GM19099 (cell line): Measurements from ENCODE around the gene MYL4.

Experiments used
- POLR2A ChIP-seq: IDR thresholded peaks from 3 replicates; pipeline ENCODE4 v1.6.1; 2011; ENCODE audit warnings: low read depth; ENCODE audit not compliant: insufficient read length; ENCODE audit errors: extremely low read depth

Gene MYL4

GRCh38 chr17:47208744-47209488, at the start of gene MYL4:
TSS of gene MYL4 (plus strand) at chr17:47209348. CDS start at chr17:47209423, 75 bp downstream.
- no peak for TF ChIP-seq POLR2A

GRCh38 chr17:47162013-47162622, 47.0 kb upstream of the MYL4 start:
- TF ChIP-seq POLR2A = no peak

- no peak for TF ChIP-seq POLR2A
Measured at GRCh38 chr17:47164263-47164662, 44.9 kb upstream of the MYL4 start.

GRCh38 chr17:47165137-47165536, 44.0 kb upstream of the MYL4 start:
- TF ChIP-seq POLR2A = no peak

- no peak for TF ChIP-seq POLR2A
Measured at GRCh38 chr17:47170710-47171109, 38.4 kb upstream of the MYL4 start.

- TF ChIP-seq POLR2A = no peak
Measured at GRCh38 chr17:47172696-47173565, 36.2 kb upstream of the MYL4 start.

GRCh38 chr17:47176389-47176826, 32.7 kb upstream of the MYL4 start:
- no peak for TF ChIP-seq POLR2A

- no peak for TF ChIP-seq POLR2A
Measured at GRCh38 chr17:47177261-47177660, 31.9 kb upstream of the MYL4 start.

- no peak for TF ChIP-seq POLR2A
Measured at GRCh38 chr17:47179141-47179540, 30.0 kb upstream of the MYL4 start.

- no peak for TF ChIP-seq POLR2A
Measured at GRCh38 chr17:47180337-47180736, 28.8 kb upstream of the MYL4 start.

GRCh38 chr17:47184681-47185080, 24.5 kb upstream of the MYL4 start:
- no peak for TF ChIP-seq POLR2A

- TF ChIP-seq POLR2A = no peak
Measured at GRCh38 chr17:47188271-47188875, 20.8 kb upstream of the MYL4 start.

GRCh38 chr17:47188876-47189731, 20.0 kb upstream of the MYL4 start, which contains the start of gene CDC27:
TSS of gene CDC27 (minus strand) at chr17:47189295. CDS start at chr17:47189172, 123 bp downstream.
- peak; percentile 75 for TF ChIP-seq POLR2A

- TF ChIP-seq POLR2A = no peak
Measured at GRCh38 chr17:47189732-47190237, 19.4 kb upstream of the MYL4 start.

GRCh38 chr17:47190243-47190642, 18.9 kb upstream of the MYL4 start:
- TF ChIP-seq POLR2A = no peak

GRCh38 chr17:47190770-47191169, 18.4 kb upstream of the MYL4 start:
- TF ChIP-seq POLR2A = no peak
